LNCaP clone FGC (cell line): ENCODE data around the gene PIP4K2C.

ENCODE experiments used
- DNase-seq: peaks from one replicate; pipeline ENCODE4 v3.0.0-alpha.2; 2011; ENCODE audit warnings: low read depth
- H3K4me3 ChIP-seq: 2 replicates; pipeline ENCODE4 v1.5.1; 2011; ENCODE audit warnings: mild to moderate bottlenecking, low read depth, low read length, control low read depth
- CTCF ChIP-seq: IDR thresholded peaks from 2 replicates; pipeline ENCODE4 v1.5.1; 2012; ENCODE audit warnings: mild to moderate bottlenecking; ENCODE audit not compliant: control insufficient read depth, insufficient read depth; ENCODE audit errors: extremely low read depth

The PIP4K2C gene

GRCh38 chr12:57548013-57548315 is 43.0 kb upstream of the PIP4K2C start:
- DNase-seq: no peak
- no peak overlapping the region for H3K4me3 ChIP-seq
- TF ChIP-seq CTCF: no peak

DNA sequence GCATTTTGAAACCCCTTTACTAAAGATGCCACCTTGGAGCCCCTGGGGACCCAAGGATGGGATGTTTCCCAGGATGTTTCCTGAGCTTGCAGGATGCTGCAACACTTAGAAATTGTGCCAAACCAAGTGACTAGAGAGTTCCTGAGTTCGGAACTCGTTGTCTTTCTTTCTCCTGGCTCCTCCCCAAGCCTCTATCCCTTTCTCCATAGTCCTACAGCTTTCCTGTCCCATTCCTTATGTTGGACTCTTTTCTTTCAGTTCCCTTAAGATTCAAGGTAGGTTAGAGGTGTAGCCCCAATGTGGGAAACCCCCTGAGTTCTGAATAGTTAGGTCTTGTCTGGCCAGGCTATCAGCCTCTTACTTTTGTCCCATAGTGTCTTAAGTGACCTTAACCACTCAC is 42.5 kb upstream of the PIP4K2C start:
- no peak overlapping the region for H3K4me3 ChIP-seq
- TF ChIP-seq CTCF: no peak
- DNase-seq: no peak

DNA sequence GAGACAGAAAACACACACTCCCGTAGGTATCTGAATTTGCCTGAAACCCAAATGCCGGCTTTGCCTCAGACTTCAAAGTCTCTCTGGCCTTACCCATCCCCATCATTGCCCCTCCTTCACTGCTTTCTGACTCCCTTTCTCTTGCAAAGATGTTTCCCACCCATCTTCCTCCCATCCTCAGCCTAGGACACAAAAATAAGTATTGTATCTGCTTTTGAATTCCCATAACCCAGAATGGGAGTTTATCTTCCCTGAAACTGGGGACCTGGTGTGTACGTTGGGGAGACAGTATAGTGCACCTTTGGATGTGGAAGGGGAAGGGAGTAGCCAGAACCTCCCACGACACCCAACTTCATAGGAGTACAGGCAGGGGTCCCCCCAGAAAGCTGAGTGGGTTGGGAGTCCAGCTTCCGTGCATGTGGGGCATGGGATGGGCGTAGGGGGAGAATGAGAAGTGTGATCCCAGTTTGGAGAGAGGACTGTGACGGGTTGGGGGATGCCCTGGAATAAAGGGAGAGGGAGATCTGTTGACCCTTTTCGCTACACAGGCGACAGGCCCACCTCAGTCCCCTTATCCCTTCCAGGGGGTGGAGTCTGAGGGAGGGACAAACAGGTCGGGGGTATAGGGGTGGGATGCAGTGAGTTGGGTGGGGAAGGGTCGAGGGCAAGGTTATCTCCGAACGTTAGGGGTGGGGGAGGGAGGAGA is 41.6 kb upstream of the PIP4K2C start:
- no peak for TF ChIP-seq CTCF
- no peak overlapping the region for H3K4me3 ChIP-seq
- no peak for DNase-seq

DNA sequence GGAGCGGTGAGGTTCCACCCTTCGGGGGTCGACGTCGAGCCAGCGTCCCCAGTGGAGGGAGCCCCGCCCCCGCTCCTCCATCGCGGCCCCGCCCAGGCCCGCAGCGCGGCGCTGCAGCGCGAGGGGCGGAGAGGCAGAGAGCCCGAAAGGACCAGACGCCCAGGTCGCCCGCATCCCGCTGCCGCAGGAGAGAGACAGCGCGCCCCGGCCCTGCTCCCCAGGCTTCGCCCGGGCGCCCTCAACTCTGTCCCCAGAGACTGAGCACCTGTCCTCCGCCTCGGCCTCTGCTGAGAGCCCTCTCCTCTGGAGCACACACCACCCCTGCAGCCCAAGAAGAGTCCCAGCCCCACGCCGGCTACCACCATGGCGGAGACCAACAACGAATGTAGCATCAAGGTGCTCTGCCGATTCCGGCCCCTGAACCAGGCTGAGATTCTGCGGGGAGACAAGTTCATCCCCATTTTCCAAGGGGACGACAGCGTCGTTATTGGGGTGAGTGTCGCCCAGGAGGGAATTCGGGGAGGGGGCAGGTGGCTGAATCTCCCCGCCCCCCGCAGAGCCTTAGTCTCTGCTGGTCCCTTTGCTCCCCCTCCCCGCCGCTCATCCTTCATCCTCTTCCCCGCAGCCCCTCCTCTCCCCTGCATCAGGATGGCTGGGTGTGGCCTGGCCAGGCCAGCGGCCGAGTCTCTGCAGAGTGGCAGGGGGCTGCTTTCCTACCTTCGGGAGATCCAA is 40.9 kb upstream of the PIP4K2C start, which contains the start of gene KIF5A:
TSS of gene KIF5A (plus strand) at position 136 of the 732 bp plus-strand sequence. CDS start at position 364, 228 bp downstream.
- TF ChIP-seq CTCF: no peak
- no peak within 1 kb of the TSS for H3K4me3 ChIP-seq
- no peak for DNase-seq

GRCh38 chr12:57550641-57551549 is 40.1 kb upstream of the PIP4K2C start:
- no peak for TF ChIP-seq CTCF
- H3K4me3 ChIP-seq: no peak overlapping the region
- DNase-seq: no peak

- no peak for TF ChIP-seq CTCF
- DNase-seq: no peak
- H3K4me3 ChIP-seq: no peak overlapping the region
Observed at GRCh38 chr12:57551637-57552305, 39.2 kb upstream of the PIP4K2C start.
